SH-SY5Y (cell line): ENCODE measurements around the gene LRFN5.

Experiments used
- GATA2 ChIP-seq: IDR thresholded peaks from 2 replicates; pipeline ENCODE4 v1.6.1; 2011; ENCODE audit warnings: mild to moderate bottlenecking, low read depth, low read length
- GATA3 ChIP-seq: IDR thresholded peaks from 2 replicates; pipeline ENCODE4 v1.6.1; 2011; ENCODE audit warnings: low read depth, mild to moderate bottlenecking, low read length, moderate library complexity

- TF ChIP-seq GATA2, result no peak
- TF ChIP-seq GATA3, result no peak
Measured at GRCh38 chr14:41644606-41645005, 37.9 kb downstream of the LRFN5 start.
